NCI-H187 (cell line): Measurements from ENCODE around the gene SEMA3A.

Experiments used
- DNase-seq, 2 experiments: peaks; one replicate each; lab custom pipeline; 2025; lab: John Stamatoyannopoulos, UW

The SEMA3A gene

DNA sequence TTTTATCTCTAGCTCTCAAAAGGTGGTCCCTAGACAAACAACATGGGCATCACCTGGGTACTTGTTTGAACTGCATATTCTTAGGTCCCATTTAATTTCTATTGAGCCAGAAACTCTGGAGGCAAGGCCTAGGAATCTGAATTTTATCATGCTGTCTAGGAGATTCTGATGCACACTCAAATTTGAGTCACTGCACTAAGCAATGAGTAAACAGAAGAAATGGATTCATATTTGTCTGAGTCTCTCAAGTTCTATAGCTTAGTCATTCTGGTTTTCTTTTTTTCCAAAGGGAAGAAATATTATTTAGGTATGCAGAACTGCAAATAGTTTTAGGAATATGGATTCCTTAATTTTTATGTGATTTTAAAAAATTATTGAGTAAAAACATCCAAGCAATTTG is 185.5 kb downstream of the SEMA3A start:
- no peak for DNase-seq

DNA sequence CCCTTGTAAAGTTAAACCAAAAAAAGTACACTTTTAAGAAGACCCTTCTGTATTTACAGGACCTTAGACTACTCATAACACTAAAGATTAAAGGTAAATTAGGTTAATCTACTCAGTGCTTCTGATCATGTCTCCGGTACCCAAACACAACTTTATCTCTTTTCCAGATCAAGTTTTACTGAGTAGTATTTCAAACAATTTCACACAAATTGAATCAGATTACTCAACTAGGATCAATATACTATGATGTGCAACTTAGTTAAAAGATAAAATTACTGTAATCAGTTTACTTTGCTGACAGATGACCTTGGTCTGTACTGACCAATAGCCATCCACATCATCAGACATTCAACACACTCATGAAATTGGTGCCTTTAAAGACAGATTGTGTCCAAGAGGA is 191.4 kb downstream of the SEMA3A start:
- no peak for DNase-seq

DNA sequence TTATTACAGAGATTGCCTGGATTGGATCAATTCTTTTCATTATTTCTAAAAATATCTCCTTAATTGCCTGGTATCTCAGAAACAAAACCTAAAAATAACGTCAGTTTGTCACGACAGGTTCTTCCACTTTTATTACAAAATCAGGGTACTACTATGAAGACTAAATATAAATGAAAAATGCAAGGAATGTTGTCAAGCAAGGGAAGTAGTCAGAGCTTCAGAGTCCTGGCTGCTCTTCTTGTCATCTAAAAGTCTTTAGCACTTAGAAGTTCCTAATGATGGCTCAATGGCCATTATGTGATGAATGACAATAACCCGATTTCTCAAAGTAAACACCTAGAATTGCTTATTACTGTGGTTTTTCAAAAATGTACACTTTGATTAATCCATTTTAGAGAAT is 192.2 kb downstream of the SEMA3A start:
- DNase-seq: no peak

DNA sequence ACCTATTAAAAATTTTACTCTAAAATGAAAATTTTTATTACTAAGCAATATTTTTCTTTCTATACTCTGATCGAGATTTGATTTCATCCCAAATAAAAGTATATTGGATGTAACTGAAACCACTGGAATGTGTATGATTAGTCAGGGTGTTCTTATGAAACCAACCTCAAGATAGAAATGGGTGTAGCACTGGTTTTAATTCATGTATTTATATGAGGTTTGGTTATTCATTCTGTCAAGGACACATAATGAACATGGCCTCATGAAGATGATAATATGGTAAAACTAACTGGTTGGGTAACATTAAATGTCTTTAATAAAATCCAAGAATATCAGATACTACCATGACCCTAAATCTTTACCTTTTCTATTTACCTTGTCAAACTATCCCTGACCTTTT is 197.7 kb downstream of the SEMA3A start:
- no peak for DNase-seq

DNA sequence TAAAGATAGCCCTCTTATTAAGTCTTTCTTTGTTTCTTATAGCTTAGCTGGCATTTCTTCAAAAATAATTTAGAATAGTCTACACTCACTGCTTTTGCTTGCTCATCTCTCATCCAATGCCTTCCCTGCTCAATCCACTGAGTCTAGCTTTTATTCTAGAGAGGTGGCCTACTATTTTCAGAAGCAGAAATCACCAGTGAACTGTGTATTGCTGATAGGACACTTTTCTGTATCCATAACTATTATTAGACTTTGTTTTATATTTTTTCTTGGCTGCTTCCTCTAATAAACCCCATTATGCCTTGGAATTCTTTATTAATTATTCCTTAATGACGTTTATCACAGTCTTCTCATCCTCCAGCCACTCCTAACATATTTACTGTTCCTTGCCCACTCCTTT is 206.8 kb downstream of the SEMA3A start:
- DNase-seq: no peak

DNA sequence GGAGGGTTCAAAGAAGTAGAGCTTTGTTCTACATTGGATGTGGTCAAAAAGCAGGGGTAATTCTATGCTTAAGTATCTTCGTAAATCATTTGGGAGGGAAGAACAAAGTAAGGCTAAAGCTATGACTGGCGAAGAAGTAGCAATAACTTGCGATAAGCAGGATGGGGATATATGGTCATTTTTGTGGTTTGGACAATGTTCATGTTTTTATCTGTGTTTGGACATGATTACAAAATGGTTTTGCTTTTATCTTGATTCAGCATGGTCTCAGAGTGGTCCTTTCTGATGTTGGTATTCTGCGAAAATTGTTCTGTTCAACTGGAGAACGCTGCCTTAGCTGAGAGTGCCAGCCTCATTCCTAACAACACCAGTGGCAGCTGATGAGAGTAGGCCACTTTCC is 208.8 kb downstream of the SEMA3A start:
- no peak for DNase-seq

DNA sequence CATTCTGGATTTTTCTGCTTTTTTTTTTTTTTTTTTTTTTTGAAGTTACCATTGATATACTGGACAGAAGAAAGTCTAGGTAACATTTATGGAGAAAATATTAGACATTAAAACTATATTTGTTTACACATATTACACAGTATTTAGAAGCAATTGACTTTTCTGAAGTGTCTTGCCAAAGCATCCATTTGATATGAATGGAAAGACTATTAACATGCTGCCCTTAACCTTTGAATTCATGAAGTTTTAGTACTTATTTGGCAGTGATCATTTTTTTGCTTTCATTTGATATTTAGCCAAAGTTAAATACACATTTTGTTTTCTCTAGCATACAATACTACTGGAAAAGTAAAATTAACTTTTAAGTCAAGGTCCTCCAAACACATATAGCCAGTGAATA is 210.0 kb downstream of the SEMA3A start:
- DNase-seq: no peak

DNA sequence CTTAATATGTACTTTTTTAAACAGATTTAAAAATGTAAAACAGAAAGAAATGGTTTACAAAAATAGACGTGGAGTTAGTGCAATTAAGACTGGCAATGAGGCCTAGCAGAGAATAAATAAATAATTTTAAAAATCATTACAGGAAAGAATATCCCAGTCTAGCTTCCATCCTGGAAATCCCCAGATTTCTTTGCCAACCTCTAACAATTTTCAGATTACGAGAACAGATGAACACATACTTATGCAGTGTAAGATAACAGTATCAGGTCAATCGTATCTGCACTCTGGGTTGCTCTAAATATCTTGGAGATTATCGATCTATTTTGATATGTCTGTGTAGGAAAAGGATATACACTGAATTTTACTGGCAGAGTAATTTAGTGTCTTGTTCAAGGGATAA is 210.5 kb downstream of the SEMA3A start:
- DNase-seq: no peak

DNA sequence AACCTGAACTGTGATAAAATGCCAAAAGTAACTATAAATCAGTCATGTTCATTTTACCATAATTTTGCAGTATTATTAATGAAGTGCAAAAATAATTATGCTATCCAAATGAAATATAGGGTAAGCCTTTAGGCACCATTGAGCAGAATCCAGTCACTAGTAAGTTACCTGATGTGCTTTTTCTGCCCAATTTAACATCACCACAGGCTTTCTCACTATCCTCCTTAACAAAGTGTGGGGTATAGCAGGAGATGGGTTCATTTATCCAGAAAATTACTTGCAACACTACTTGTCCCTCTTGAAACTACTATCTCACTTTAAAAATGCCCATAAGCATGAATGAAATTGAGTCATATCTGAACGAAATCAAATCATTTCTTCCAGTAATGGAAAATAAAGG is 211.0 kb downstream of the SEMA3A start:
- no peak for DNase-seq

DNA sequence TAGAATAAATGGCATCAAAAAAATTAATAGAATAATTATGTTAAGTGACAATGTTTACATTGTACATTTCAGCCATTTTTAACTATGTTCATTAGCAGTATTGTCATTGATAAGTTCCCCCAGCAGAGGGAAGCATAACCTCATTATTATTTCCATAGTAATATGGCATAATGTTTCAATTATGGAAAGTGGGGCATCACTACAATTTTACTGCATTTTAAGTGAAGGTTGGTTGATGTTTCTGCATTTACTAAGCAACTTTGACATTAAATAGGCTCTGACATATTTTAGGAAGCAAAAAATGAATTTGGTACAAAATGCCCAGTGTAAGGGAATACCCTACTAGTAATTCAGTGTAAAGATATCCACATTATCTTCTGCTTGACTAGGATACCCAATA is 218.3 kb downstream of the SEMA3A start:
- DNase-seq: peak in 1 of 2 experiments; percentile 15

DNA sequence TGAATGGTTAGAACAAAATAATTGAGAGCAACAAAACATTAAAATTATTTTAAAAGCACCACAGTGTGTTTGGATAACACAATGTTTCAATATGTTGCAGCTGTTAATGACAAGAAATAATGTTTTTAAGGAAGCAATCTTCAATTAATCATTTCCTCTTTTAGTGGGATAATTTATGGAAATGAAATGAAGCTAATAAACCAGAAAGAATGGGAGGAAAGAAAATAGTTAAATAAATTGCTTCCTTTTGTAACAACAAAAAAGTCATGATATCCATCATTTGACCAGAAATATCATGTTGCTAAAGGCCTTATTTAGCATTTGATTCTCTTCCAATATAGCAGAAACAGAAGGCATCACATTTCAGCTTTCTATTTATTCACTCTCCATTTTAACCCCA is 224.5 kb downstream of the SEMA3A start:
- no peak for DNase-seq

DNA sequence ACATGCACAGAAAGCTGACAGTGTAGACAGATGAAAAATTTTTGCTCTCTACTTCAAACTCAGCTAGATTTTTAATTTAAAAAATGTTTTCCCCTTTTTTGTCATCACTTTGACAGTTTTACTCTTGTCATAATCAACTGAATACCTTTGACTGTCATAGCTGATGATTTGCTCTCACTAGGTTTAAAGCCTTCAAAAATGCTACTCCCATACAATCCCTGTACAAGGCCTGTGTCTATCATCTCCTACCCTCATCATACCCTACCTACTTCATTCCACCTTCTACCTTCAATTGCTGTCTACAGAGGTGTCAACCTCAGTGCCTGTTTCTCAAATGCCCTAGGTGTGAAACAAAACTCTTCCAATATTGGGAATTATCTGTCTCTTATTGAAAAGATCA is 230.3 kb downstream of the SEMA3A start:
- no peak for DNase-seq

DNA sequence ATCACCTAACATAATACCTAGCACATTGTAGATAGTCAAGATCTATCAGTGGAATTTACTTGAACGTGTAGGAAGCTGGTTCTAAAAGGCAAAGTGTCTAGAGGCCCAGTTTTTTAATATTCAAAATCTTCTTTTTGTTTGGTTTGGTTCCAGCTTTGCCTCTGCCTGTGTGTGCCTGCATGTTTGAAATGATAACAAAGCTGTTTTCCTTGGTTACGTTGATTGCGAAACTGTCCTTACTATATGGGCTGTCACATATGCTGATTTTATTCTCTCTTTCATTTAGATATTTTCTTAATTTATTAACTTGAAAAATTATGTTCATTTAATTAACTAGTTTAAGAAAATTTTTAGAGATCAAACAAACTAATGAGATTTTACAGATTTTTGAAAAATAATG is 237.3 kb downstream of the SEMA3A start:
- no peak for DNase-seq

DNA sequence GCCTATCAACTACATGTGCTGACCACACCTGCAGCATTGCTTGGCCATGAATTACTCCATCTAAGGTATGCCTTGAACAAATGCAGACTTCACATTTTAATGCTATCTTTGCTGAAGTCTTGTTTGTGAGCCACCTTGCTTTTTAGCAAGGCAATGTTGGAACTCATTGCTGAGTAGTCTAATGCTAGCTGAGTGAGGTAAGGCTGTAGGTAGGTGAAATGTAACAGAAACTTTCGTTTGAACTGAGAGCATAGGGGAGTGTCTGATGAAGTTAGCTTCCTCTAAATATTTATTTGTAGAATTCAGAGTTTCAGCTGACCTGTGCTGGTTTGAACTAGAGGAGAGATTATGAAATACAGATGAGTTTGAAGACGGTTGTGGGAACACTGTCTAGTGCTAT is 238.5 kb downstream of the SEMA3A start:
- DNase-seq: no peak

DNA sequence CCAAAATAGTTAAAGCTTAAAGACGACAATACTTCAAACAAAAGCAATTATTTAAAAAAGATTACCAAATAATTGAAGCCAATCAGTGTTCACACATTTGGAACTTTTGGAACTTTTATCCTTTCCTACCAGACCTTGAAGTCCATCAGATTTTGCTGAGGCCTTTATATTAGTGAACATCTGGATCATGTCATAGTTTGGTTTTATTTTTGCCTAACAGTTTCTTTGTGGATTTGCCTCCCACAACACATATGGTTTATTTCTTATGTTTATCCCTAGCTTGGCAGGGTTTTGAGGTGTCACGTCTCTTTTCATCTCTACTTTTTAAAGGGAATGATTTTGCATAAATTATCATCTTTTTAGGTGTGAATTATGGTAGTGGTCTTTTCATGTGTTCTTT is 242.4 kb downstream of the SEMA3A start:
- DNase-seq: no peak

DNA sequence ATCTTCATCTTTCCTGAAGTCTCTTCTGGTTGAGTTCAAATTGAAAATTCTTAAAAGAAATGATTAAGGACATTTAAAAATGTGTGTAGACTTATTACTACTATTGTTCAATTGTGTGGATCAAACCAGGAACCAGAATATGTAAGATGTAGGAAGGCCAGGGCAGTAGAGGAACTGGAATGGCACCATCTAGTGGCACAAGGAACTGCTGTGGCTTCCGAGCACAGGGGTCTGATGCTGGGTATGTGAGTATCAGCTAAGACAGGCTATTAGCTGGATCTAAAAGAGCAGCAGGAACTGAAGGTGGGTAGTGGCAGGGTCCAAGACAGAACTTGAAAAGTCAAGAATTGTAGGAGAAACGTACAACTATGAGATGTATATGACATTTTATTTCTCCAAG is 247.3 kb downstream of the SEMA3A start:
- no peak for DNase-seq

DNA sequence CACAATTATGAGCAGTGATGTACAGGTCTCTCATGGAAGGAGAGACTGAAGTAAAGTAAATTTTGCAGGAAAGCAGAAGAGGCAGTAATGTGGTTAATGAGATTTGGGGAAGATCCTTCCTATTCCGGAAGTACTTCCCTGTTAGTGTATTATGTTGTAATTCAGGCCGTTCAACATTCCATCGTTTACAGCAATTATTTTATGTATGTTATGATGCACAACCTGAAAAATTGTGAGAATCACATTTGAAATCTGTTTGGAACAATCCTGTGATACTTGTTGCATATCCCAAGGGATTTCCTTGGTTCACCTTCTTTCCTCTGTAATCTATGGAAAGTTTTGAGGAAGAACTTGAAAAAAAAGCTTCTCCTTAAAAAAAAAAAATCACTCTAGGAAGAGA is 247.8 kb downstream of the SEMA3A start:
- DNase-seq: no peak

DNA sequence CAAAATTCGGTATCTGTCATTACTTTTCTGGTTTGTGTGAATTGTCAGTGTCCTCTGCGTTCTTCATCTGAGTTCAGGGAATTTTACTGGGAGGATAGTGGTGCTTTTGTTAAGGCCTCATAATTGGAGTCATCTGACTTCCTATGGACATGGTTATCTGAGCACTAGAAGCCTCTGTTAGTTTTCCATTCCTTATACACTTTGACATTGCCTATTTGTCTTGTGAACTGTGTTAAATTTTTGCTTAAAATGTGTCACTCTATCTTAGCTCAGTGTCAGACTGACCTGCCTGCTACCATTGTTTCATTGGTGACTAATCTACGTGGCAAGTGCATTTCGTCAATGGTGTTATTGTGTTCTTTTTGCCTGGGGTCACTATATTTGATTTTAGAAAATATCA is 253.3 kb downstream of the SEMA3A start:
- no peak for DNase-seq

DNA sequence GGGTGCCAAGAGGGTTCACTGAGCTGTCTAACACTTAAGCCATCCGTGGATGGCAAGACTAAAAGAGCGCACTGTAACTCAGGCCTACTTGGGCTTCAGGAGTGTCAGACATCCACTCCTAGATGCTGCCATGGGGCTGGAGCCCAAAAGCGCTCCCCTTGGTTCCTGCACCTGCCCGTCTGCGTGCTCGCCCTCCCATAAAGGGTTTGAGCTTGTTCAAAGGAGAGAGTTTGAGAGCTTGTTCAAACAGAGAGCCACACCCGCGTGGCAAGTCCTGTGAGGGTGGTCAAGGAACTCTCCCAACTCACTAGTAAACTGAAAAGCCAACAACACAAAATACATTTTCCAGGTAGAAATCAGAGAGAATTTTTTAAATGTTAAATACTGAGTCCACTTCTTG is 256.7 kb downstream of the SEMA3A start:
- no peak for DNase-seq

DNA sequence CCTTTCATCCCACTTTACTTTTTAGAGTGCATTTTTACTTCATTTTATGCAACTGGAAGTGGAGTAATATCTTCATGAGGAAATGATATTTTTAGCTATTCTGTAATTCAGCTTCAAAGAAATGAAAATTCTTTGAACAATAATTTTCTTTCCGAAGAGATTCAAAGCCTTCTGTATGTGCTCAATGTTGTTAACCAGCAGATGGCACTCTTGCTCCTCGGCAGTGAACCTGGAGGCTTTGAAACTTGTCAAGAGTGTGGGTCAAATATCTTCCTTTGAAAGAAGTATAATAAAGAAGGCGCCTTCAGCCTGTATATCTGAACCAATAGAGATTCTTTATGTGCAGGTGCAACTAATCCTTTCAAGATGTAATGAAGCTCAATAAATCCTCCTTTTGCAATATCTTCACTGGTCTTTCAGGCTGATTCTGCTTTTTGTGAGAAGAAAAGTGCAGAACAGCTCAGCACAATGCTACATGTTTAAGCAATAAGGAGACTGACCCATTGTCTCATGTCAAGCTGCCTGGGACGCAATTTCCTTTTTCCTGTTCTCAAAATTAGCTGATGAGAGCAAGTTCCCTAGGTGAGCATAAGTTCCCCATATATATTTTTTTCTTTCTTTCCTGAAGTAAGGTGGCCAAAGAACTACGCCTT is 258.4 kb downstream of the SEMA3A start:
- peak; percentile 12 to 35 for DNase-seq

DNA sequence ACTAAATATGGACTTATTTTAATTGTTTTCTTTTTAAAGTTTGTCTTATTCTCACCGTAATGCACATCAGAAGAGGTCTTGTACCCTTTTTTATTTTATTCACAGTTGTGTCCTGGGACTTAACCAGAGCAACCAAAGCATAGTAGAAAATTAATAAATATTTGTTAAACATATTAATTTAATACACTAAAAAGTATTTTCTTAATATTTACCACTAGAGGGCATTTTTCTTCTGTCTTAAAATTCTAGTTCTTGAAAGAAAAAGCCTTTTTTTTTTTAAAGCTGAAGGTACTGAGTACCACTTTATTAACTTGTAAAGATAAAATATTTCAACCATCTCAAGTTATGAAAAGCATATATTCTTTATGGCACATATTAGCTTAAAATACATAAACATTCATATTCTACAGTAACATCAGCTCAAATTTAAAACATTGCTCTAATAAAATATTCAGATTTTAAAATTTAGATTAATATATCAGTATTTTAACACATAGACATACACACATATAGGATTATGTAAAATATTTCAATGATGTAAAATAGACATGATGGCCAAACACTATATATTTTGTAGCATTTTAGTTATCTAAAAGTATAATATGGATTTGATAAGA is 260.4 kb downstream of the SEMA3A start:
- no peak for DNase-seq

DNA sequence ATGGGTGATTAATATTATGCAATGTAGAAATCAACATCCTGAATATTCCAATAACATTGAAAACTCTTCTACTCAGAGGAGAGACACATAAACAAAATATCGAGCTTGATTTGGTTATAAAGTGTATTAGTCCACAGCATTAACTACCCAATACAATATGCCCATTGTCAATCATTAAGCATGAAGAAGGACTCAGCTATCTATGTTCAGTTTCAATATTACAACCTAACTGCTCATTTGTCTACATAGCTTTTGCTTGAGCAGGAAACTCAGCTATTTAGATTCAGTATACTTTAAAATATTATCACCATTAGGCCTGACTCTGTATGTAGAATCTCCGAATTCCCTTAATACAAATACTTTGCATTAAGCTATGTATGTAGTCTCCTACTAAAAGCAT is 262.6 kb downstream of the SEMA3A start:
- DNase-seq: no peak

DNA sequence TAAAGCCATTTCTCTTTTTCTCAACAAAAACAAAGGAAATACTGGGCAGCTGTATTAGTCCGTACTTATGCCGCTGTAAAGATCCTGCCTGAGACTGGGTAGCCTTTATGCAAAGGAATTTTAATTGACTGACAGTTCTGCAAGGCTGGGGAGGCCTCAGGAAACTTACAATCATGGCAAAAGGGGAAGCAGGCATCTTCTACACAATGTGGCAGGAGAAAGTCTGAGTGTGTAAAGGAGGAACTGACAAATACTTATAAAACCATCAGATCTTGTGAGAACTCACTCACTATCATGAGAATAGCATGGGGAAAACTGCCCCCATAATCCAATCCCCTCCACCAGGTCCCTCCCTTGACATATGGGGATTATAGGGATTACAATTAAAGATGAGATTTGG is 264.3 kb downstream of the SEMA3A start:
- no peak for DNase-seq

DNA sequence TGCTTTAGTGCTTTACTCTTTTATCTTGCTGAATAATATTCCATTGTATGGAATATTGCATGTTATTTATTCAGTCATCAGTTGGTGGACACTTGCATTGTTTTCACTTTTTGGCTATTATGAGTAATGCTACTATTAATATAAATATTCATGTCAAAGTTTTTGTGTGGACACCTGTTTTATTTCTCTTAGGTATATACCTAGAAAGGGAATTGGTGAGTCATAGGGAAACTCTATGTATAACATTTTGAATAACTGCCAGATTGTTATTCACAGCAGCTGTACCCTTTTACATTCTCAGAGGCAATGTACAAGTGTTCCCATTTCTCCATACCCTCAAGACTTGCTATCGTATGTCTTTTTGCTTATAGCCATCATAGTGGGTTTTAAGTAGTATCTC is 268.7 kb downstream of the SEMA3A start:
- no peak for DNase-seq
